SK-N-SH treated with all-trans-retinoic acid at 6 μM for 48 hours (cell line): ENCODE results near the gene PTPN11.

ENCODE experiments used
- ARNTL ChIP-seq: fragments of 450-650 bp; formaldehyde crosslinking; IDR thresholded peaks from 2 replicates; pipeline ENCODE4 v1.5.0; 2020; ENCODE audit warnings: low read depth, mild to moderate bottlenecking, moderate library complexity, borderline replicate concordance
- ESRRG ChIP-seq: fragments of 250-450 bp; sonication (Bioruptor Pico); IDR thresholded peaks from 2 replicates; pipeline ENCODE4 v1.6.1; 2021; ENCODE audit warnings: mild to moderate bottlenecking
- GLIS3 ChIP-seq: fragments of 250-450 bp; sonication (Bioruptor Pico); IDR thresholded peaks from 2 replicates; pipeline ENCODE4 v1.5.0; 2020; ENCODE audit warnings: mild to moderate bottlenecking, moderate library complexity
- OSR1 ChIP-seq: fragments of 250-450 bp; sonication (Bioruptor Pico); IDR thresholded peaks from 2 replicates; pipeline ENCODE4 v1.8.0; 2022; ENCODE audit warnings: moderate library complexity, mild to moderate bottlenecking, inconsistent platforms
- PPARA ChIP-seq: fragments of 250-450 bp; sonication (Bioruptor Pico); IDR thresholded peaks from 2 replicates; pipeline ENCODE4 v1.5.0; 2020; ENCODE audit warnings: mild to moderate bottlenecking, borderline replicate concordance
- RARB ChIP-seq: fragments of 250-450 bp; sonication (Bioruptor Pico); IDR thresholded peaks from 2 replicates; pipeline ENCODE4 v1.8.0; 2021; ENCODE audit warnings: mild to moderate bottlenecking, moderate library complexity
- SNAI2 ChIP-seq: fragments of 250-450 bp; sonication (Bioruptor Pico); IDR thresholded peaks from 2 replicates; pipeline ENCODE4 v1.5.0; 2020; ENCODE audit warnings: mild to moderate bottlenecking, moderate library complexity
- ZFP3 ChIP-seq: fragments of 250-450 bp; sonication (Bioruptor Pico); IDR thresholded peaks from 2 replicates; pipeline ENCODE4 v1.5.0; 2020; ENCODE audit warnings: mild to moderate bottlenecking, moderate library complexity
- ZFP30 ChIP-seq: fragments of 450-650 bp; formaldehyde crosslinking; IDR thresholded peaks from 2 replicates; pipeline ENCODE4 v1.5.0; 2022; ENCODE audit warnings: mild to moderate bottlenecking, moderate library complexity
- TF ChIP-seq, protein P1 (sequence below): fragments of 250-450 bp; sonication (Bioruptor Pico); IDR thresholded peaks from 2 replicates; pipeline ENCODE4 v1.5.0; 2020; ENCODE audit warnings: mild to moderate bottlenecking, moderate library complexity
- TF ChIP-seq, protein P2 (sequence below): fragments of 250-450 bp; sonication (Bioruptor Pico); IDR thresholded peaks from 2 replicates; pipeline ENCODE4 v1.8.0; 2020; ENCODE audit warnings: mild to moderate bottlenecking, moderate library complexity, borderline replicate concordance
- TF ChIP-seq, protein P3 (sequence below): fragments of 250-450 bp; sonication (Bioruptor Pico); IDR thresholded peaks from 2 replicates; pipeline ENCODE4 v1.5.1; 2021; ENCODE audit warnings: mild to moderate bottlenecking, moderate library complexity
- TF ChIP-seq, protein P4 (sequence below): fragments of 250-450 bp; sonication (Bioruptor Pico); IDR thresholded peaks from 2 replicates; pipeline ENCODE4 v1.5.1; 2020; ENCODE audit warnings: low read depth, mild to moderate bottlenecking, moderate library complexity
- TF ChIP-seq, protein P5 (sequence below): fragments of 250-450 bp; sonication (Bioruptor Pico); IDR thresholded peaks from 2 replicates; pipeline ENCODE4 v1.8.0; 2021; ENCODE audit warnings: low read depth, mild to moderate bottlenecking, moderate library complexity, borderline replicate concordance

DNA sequence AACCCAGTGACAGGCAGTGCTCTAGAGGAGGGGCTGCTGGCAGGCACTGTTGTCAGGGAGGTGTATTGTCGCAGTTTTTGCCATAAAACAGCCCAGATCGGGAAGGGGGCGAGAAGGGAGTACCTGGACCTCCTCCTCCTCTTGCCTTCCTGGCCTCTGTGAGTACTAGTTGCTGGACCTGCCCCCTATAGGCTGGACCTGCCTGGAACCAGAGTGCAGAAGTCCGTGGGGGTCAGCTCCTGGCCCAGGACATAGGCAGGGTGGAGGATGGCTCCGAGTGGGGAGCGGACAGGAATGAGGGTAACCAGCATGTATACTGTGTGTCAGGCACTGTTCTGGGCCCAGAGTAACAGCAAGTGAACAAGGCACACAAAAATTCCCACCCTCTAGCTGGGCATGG lies 116.3 kb downstream of the PTPN11 start:
- TF ChIP-seq SNAI2 (CRISPR knock-in tag) = no peak
- TF ChIP-seq, protein P1, sequence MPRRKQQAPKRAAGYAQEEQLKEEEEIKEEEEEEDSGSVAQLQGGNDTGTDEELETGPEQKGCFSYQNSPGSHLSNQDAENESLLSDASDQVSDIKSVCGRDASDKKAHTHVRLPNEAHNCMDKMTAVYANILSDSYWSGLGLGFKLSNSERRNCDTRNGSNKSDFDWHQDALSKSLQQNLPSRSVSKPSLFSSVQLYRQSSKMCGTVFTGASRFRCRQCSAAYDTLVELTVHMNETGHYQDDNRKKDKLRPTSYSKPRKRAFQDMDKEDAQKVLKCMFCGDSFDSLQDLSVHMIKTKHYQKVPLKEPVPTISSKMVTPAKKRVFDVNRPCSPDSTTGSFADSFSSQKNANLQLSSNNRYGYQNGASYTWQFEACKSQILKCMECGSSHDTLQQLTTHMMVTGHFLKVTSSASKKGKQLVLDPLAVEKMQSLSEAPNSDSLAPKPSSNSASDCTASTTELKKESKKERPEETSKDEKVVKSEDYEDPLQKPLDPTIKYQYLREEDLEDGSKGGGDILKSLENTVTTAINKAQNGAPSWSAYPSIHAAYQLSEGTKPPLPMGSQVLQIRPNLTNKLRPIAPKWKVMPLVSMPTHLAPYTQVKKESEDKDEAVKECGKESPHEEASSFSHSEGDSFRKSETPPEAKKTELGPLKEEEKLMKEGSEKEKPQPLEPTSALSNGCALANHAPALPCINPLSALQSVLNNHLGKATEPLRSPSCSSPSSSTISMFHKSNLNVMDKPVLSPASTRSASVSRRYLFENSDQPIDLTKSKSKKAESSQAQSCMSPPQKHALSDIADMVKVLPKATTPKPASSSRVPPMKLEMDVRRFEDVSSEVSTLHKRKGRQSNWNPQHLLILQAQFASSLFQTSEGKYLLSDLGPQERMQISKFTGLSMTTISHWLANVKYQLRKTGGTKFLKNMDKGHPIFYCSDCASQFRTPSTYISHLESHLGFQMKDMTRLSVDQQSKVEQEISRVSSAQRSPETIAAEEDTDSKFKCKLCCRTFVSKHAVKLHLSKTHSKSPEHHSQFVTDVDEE (CRISPR knock-in tag) = no peak
- no peak for TF ChIP-seq ZFP30 (CRISPR knock-in tag)
- TF ChIP-seq, protein P2, sequence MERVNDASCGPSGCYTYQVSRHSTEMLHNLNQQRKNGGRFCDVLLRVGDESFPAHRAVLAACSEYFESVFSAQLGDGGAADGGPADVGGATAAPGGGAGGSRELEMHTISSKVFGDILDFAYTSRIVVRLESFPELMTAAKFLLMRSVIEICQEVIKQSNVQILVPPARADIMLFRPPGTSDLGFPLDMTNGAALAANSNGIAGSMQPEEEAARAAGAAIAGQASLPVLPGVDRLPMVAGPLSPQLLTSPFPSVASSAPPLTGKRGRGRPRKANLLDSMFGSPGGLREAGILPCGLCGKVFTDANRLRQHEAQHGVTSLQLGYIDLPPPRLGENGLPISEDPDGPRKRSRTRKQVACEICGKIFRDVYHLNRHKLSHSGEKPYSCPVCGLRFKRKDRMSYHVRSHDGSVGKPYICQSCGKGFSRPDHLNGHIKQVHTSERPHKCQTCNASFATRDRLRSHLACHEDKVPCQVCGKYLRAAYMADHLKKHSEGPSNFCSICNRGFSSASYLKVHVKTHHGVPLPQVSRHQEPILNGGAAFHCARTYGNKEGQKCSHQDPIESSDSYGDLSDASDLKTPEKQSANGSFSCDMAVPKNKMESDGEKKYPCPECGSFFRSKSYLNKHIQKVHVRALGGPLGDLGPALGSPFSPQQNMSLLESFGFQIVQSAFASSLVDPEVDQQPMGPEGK (CRISPR knock-in tag) = no peak
- TF ChIP-seq, protein P3, sequence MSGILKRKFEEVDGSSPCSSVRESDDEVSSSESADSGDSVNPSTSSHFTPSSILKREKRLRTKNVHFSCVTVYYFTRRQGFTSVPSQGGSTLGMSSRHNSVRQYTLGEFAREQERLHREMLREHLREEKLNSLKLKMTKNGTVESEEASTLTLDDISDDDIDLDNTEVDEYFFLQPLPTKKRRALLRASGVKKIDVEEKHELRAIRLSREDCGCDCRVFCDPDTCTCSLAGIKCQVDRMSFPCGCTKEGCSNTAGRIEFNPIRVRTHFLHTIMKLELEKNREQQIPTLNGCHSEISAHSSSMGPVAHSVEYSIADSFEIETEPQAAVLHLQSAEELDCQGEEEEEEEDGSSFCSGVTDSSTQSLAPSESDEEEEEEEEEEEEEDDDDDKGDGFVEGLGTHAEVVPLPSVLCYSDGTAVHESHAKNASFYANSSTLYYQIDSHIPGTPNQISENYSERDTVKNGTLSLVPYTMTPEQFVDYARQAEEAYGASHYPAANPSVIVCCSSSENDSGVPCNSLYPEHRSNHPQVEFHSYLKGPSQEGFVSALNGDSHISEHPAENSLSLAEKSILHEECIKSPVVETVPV (CRISPR knock-in tag) = no peak
- no peak for TF ChIP-seq ARNTL
- no peak for TF ChIP-seq ZFP3 (CRISPR knock-in tag)
- no peak for TF ChIP-seq OSR1 (CRISPR knock-in tag)
- TF ChIP-seq, protein P4, sequence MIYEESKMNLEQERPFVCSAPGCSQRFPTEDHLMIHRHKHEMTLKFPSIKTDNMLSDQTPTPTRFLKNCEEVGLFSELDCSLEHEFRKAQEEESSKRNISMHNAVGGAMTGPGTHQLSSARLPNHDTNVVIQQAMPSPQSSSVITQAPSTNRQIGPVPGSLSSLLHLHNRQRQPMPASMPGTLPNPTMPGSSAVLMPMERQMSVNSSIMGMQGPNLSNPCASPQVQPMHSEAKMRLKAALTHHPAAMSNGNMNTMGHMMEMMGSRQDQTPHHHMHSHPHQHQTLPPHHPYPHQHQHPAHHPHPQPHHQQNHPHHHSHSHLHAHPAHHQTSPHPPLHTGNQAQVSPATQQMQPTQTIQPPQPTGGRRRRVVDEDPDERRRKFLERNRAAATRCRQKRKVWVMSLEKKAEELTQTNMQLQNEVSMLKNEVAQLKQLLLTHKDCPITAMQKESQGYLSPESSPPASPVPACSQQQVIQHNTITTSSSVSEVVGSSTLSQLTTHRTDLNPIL = no peak
- no peak for TF ChIP-seq GLIS3 (CRISPR knock-in tag)
- TF ChIP-seq PPARA (CRISPR knock-in tag) = no peak
- TF ChIP-seq, protein P5, sequence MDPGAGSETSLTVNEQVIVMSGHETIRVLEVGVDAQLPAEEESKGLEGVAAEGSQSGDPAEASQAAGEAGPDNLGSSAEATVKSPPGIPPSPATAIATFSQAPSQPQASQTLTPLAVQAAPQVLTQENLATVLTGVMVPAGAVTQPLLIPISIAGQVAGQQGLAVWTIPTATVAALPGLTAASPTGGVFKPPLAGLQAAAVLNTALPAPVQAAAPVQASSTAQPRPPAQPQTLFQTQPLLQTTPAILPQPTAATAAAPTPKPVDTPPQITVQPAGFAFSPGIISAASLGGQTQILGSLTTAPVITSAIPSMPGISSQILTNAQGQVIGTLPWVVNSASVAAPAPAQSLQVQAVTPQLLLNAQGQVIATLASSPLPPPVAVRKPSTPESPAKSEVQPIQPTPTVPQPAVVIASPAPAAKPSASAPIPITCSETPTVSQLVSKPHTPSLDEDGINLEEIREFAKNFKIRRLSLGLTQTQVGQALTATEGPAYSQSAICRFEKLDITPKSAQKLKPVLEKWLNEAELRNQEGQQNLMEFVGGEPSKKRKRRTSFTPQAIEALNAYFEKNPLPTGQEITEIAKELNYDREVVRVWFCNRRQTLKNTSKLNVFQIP = no peak
- no peak for TF ChIP-seq RARB (CRISPR knock-in tag)
- TF ChIP-seq ESRRG (CRISPR knock-in tag) = no peak
